Effector CD8-positive, alpha-beta T cell (primary cell): ENCODE measurements around the gene KRTAP12-4.
A peak's percentile ranks its signal among the peaks of the same experiment; 100 is the strongest.
"Not testable (repeated sequence)": the region's sequence is repeated elsewhere in the genome, so short reads cannot be mapped to it uniquely, and the experiment has no call there.

ENCODE experiments used
- DNase-seq: peaks from one replicate; lab custom pipeline; 2025; lab: John Stamatoyannopoulos, UW

KRTAP12-4 gene

DNA sequence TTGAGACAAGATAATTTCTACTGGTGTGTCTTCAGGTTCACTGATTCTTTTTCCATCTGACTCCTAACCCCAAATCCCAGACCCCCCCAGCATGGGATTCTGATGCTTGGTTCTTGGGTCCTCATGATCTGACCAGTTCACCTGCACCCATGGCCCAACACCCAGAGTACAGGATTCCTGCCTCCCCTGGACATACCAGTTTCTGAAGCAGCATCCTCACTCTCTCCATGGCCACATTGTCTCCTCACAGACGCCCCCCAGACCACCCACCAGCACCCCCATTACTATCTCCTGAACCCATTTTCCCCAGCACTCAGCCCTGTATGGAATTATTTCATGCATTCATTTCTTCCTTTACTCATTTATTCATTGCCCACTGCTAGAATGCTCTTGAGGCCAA lies 2.4 kb upstream of the KRTAP12-4 start:
- no peak for DNase-seq

DNA sequence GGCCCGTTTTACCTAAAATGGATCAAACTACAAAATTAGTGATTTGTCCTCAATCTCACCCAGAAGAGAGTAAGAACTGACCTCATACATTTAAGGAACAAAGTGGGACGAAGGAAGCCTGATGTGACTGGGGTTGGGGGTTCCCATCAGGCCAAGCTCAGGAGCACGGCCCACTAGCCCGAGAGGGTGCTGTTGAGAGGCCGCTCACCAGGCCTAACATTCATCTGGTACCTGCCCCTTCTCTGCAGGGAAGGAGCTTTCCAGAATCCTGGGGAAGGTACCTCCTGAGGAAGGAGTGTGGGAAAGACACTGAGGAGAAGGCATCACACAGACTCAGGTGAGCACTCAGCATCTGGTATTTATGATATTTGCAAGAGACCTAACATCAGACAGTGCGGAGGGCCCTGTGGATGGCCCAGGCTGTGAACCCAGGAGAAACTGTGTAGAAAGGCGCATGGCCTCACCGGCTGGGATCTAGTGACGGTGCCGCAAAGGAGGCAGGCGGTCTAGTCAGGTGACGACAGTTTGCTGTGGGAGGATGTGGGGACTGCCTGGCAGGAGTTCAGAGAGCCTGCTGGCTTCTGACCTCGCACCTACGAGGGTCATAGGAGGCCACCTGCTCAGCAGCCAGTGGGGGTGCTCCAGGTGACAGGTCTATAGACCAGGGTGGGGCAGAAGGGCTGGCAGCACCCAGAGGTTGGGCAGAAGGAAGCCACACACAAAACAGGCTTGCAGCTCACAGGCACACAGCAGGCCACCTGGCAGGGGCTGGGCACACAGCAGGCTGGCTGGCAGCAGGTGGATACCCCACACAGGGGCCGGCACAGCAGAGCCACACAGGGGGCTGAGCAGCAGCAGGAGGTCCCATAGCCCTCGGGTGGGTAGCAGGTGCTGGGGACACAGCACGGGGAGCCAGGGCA lies 543 bp downstream of the KRTAP12-4 start:
- DNase-seq = peak; percentile 33

DNA sequence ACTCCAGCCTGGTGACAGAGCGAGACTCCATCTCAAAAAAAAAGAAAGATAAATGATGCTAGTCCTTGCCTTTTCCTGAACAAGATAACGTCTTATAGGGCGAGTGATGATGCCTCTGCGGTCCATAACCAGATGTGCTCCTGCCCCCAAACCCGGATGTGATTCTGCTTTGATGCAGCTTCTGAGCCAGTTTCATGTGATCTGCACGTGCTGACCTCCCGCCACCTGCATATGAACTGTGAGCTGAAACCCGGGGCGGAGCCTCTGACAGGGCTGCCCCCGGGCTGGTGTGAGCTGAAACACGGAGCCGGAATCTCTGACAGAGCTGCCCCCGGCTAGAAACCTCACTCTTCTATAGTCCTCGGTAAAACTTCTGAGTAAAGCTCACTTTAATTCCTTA lies 1.3 kb downstream of the KRTAP12-4 start:
- DNase-seq = no peak

DNA sequence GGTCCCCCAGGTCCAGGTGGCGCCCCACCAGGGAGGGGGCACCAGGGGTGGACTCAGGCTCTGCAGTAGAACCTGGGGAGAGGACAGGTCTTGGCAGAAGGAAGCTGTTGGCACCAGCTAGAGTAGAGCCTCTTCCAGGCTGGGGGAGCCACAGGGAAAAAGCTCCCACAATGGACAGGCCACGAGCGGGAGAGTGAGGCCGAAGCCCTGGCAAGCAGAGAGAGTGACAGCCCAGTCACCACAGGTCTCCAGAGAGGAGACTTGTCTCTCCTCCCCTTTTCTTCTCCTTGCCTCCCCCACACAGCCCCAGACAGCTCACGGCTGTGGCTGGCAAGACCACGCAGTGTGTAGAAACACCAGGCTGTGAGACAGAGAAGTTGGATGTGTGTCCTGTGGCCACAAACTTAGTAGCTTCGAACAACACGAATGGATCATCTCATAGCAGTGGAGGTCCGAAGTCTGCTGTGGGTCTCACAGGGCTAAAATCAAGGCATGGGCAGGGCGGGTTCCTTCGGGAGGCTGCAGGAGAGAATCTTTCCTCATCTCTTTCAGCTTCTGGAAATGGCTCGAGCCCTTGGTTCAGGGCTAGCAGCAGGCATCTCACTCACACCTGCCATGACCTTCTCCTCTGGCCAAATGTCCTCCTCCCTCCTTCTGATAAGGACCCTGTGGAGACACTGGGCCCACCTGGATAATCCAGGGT lies 3.3 kb downstream of the KRTAP12-4 start:
- DNase-seq = no peak

DNA sequence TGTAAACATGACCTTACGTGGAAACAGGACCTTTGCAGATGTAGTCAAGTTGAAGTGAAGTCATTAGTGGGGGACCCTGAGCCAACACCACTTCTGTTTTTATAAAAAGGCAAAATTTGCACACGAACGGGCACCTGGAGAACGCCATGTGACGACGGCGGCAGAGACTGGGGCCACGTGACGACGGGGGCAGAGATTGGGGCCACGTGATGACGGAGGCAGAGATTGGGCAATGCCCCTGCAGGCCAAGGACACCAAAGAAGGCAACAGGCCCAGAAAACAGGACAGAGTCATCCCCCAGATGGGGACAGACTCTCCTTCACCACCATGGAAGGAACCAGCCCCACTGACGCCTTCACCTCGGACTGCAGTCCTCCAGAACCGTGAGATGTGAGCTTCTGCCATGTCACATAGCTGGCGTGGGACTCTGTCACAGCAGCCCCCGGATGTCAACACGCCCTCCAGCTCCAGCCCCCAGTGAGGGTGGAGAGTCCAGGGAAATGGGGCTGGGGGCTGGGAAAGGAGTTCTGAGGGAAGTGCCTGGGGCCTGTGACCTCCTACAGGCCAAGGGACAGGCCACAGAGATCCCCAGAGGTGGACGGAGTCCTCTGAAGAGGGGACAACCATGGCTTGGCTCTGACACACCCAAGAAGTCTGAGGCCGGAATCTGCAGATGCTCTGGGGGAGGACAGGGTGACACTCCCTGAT lies 4.0 kb downstream of the KRTAP12-4 start:
- DNase-seq = no peak

DNA sequence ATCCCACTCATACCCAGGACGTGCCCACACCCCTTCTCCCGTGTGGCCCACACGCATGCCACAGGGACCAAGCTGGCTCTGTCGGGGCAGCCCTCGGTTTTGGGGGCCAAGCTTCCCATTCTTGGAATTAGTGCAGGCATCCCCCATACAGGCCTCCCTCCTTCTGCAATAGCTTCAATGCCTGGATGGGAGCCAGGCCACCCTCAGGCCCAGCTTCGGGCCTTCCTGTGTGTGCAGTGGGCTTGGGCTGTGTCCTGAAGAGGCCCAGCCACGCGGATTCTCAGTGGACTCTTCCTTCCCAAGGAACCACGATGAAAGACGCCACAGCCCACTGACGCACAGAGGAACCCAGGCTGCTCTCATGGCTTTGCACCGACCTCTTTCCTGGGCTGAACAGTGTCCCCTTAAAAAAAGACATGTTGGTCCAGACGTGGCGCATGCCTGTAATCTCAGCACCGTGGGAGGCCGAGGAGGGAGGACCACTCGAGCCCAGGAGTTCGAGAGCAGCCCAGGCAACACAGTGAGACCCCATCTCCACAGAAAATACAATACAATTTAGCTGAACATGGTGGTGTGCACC lies 4.8 kb downstream of the KRTAP12-4 start:
- no peak for DNase-seq

DNA sequence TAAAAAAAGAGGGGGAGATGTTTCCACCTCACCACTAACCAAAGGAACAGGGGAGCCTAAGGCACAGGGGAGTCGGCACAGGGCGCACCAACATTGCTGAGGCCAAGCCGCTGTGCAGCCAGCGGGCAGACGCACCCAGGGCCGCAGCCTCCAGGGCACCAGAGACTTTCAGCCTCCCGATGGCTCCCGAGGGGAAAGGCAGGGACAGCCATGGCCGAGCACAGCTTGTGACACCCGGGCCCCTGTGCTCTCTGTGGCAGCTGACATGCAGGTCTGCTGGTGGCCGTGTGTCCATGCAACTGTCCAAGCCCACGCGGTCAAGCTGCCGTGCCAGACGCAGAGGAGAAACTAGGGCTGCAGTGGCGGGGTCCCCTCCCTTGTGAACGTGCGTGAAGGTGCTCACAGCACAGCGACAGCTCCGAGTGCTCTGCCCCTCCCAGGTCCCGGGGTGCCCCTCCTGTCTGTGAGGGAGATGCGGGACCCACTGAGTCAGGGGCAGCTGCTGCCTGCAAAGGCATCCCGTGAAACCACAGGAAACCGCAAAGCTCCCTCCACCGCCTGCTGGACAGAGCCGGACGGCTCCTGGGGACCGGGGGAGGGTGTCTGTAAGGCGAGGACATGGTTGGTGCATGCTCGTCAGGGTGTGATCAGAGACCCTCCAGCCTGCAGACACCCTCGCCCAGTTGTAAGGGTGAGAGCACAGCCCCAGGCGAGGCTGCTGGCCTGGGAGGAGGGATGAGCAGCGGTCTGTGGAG lies 5.7 kb downstream of the KRTAP12-4 start:
- no peak for DNase-seq

DNA sequence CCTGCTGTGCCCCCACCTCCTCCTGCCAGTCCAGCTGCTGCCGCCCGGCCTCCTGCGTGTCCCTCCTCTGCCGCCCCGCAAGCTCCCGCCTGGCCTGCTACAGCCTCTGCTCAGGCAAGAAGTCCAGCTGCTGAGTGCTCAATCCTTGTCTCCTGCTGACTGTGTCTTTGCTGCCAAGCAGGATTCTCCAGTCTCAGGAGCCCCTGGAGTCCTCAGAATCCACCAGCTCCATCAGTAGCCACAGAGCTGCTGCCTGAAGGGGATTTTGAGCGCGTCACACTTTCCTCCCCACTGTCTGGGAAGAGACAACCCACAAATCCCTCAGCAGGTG lies 7.3 kb downstream of the KRTAP12-4 start:
- DNase-seq = no peak

DNA sequence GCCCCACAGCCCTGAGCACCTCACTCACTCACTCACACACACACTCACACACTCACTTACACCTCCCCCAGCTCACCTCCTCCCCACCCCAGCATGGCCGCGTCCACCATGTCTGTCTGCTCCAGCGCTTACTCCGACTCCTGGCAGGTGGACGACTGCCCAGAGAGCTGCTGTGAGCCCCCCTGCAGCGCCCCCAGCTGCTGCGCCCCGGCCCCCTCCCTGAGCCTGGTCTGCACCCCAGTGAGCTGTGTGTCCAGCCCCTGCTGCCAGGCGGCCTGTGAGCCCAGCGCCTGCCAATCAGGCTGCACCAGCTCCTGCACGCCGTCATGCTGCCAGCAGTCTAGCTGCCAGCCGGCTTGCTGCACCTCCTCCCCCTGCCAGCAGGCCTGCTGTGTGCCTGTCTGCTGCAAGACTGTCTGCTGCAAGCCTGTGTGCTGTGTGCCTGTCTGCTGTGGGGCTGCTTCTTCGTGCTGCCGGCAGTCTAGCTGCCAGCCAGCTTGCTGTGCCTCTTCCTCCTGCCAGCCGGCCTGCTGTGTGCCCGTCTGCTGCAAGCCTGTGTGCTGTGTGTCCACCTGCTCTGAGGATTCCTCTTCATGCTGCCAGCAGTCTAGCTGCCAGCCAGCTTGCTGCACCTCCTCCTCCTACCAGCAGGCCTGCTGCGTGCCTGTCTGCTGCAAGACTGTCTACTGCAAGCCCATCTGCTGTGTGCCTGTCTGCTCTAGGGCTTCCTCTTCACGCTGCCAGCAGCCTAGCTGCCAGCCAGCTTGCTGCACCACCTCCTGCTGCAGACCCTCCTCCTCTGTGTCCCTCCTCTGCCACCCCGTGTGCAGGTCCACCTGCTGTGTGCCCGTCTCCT lies 7.9 kb downstream of the KRTAP12-4 start, which contains the start of gene KRTAP10-11:
TSS of gene KRTAP10-11 (plus strand) at position 49 of the 856 bp plus-strand sequence. CDS start at position 94, 45 bp downstream.
- not testable (repeated sequence) for DNase-seq

DNA sequence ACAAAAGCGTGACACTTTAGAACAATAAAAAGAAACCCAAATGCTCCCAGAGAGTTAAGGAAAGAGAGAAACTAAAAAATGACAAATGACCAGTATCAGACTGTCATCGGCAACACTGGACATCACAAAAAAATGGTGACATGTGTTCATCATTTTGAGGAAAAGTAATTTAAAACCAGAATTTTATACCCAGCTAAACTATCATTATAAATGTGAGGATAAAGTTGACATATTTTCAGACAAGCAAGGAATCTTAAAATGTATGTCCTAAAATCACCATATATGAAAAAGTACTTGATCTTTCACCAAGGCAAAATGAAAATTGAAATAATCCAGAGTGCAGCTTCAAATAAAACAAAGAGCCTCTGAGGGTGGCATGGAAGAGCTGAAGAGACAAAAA lies 9.6 kb downstream of the KRTAP12-4 start:
- no peak for DNase-seq

DNA sequence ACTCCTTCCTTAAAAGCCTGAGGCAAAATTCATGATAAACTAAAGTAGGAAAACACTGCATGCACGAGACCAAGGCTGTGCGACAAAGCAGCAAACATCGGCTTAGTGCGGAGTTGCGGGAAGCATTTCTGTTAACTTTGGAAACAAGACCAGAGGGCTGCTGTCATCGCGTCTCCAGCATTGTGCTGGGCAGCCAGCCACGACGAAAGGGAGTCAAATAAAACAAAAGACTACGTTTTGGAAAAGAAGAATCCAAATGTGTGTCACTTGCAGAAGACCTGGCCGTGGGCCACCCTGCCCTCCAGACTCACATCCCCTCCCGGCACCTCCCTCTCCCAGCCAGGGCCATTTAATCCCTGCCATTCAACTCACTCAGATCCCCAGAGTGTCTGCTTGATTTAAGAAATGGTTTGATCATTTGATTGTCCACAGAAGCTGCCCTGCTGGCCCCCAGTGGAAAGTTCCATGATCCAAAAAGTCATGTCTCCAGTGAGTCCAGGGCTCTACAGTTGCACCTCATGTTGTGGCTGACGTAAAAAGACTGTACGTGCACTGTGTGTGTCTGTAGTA lies 10.6 kb downstream of the KRTAP12-4 start:
- no peak for DNase-seq

DNA sequence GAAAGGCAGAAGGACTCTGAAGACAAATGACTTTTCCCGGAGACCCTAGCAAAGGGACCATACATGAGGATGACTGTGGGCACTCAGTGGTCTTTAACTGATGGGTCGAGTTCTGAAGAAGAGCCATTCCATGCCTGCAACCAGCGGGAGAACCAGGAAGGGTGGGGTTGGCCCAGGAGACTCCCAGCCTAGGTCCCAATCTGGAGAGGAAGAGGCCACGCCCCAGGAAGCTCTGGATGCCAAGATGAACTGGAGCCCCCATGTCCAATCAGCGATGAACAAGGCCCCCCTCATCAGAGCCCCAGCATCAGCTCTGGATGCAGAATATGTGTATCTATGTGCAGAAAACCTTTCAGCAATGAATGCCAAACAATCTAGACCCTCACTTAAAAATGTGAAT lies 13.7 kb downstream of the KRTAP12-4 start:
- DNase-seq = no peak

DNA sequence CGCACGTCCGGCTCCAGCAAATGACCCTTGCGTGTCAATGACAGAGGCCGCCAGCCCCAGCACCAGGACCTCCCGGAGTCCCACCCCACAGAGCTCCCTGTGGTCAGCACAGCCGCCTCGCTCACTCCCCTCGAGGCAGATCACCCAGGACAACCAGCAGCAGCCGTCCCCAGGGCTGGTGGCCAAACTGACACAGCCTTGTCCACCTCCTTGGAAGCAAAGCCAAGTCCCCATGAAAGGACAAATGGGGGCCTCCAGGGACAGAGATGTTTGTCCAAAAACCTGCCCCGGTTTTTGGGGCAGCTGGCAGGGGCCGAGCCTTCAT lies 15.2 kb downstream of the KRTAP12-4 start:
- no peak for DNase-seq

DNA sequence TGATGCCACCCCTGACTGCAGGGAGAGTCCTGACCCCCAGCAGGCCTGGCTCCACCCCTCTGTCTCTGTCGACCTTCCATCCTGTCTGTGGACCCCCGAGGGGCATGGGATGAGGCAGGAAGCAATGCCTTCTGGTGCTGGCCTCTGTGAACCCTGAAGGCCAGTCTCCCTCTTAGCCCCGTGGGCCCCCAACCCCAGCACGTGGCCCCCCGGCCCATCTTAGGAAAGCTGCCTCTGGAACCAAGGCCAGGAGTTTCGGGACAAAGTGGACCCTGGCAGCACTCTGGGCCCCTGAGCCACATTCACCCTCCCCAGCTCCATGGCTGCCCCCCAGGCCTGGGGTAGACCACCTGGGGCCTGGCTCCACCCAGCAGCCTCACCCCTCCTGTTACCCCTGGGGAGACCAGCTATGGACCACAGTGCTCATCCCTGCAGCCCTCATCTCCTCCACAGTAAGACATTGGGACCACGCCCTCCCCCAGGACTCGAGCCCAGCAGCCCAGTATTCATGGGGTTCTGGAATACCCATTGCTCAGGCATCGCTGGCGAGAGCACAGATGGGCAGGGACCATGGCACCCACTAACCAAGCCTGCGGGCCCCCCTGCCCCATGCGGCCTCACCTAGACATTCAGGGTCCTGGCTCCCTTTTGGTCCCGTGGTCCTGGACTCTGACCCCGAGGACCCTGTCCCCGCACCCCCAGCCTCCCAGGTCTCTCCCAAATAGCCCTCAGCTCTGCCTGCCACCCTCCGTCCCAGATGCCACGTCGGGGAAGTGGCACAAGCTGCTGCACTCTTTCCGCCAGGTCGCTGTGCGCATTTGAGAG lies 15.7 kb downstream of the KRTAP12-4 start:
- DNase-seq = not testable (repeated sequence)

DNA sequence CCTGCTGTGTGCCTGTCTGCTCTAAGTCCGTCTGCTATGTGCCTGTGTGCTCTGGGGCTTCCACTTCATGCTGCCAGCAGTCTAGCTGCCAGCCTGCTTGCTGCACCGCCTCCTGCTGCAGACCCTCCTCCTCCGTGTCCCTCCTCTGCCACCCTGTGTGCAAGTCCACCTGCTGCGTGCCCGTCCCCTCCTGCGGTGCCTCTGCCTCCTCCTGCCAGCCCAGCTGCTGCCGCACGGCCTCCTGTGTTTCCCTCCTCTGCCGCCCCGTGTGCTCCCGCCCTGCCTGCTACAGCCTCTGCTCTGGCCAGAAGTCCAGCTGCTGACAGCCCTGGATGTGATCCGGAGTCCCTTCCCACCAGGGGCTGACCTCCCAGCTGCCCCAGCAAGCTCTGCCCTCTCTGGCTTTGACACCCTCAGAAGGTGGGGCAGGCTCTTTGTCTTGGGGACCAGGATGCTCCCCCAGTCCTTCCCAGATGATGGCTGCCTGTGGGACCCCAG lies 16.6 kb downstream of the KRTAP12-4 start:
- DNase-seq = not testable (repeated sequence)

DNA sequence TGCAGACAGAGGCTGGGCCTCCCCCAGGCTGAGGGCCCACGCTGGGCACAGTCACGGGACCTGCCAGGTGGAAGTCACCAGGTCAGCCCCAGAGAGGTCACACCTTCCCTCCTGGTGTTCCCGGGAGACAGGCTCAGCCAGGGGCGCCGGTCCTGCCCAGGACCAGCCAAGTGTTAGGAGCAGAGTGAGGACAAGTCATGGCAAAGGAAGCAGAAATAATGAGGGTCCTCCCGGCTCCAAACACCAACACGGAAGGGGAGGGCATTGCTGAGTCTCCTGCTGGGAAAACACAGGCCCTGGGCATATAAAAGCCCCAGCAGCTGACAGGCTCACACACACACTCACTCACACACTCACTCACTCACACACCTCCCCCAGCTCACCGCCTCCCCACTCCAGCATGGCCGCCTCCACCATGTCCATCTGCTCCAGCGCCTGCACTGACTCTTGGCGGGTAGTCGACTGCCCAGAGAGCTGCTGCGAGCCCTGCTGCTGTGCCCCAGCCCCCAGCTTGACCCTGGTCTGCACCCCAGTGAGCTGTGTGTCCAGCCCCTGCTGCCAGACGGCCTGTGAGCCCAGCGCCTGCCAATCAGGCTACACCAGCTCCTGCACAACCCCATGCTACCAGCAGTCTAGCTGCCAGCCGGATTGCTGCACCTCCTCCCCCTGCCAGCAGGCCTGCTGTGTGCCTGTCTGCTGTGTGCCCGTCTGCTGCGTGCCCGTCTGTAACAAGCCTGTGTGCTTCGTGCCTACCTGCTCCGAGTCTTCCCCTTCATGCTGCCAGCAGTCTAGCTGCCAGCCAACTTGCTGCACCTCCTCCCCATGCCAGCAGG lies 17.2 kb downstream of the KRTAP12-4 start, which contains the start of gene KRTAP10-10:
TSS of gene KRTAP10-10 (plus strand) at position 339 of the 833 bp plus-strand sequence. CDS start at position 401, 62 bp downstream.
- DNase-seq = no peak

DNA sequence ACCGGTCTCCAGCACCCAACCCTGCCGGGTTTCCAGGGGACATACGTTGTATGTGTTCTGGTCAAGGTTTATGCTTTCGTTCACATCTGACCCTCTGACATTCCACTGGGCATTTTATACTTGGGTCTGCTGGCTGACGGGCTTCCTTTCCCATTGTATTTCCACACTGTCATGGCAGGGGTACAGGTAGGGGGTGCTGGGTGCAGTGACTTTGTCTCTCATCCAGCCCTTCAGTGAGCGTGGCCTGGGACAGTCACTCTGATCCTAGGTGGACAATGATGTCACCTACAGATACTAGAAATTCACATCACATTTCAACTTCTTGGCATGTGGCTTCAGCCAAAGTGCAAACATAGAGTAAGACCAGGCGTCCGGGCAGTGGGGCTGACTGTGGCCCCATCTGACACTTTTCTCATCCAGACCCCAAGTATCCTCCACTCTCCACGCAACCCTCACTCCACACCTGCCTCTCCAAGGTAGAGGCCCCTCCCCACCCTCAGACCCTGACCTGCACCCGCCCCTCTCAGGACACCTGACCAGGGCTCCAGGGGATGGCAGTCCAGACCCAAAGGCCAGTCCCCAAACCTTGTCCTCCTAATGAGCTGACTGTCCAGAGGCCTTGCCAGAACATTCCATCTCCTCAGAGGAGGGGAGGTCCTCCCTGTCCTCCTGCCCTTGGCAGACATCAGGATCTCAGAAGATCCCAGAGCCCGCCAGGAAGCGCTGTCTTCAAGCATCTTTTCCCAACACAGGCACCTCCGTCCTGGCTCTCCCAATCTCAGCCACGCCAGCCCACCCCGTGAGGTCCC lies 18.0 kb downstream of the KRTAP12-4 start:
- no peak for DNase-seq
